K562 (cell line): ENCODE measurements around the gene LRRC70. TPM values are rescaled to one million over a fixed set of nuclear protein-coding genes. Genes with fewer than 3 reads are reported as not detected.
A peak's percentile ranks its signal among the peaks of the same experiment; 100 is the strongest.

Experiments
- BRF1 ChIP-seq: IDR thresholded peaks from 3 replicates; pipeline ENCODE4 v1.6.1; 2011; ENCODE audit warnings: borderline replicate concordance, mild to moderate bottlenecking; ENCODE audit not compliant: insufficient read length; ENCODE audit errors: extremely low read depth
- CBX3 ChIP-seq, 2 experiments: IDR thresholded peaks; 1 replicate in 1 of 2; 2 replicates in 1 of 2; pipeline ENCODE4 v1.6.1; 2012; ENCODE audit warnings: inconsistent platforms in 2 of 2, low read length in 2 of 2, borderline replicate concordance in 1 of 2, control low read depth in 1 of 2
- CHD2 ChIP-seq: IDR thresholded peaks from 2 replicates; pipeline ENCODE4 v1.6.1; 2011; ENCODE audit warnings: low read depth, low read length
- CREB1 ChIP-seq, 2 experiments: sonication (generic) in 1 of 2; formaldehyde crosslinking in 1 of 2; IDR thresholded peaks; 2 replicates each; pipeline versions ENCODE4 v1.6.1 to v1.8.0; 2012 to 2022; ENCODE audit warnings: inconsistent platforms in 1 of 2, mild to moderate bottlenecking in 1 of 2, missing genetic modification reagents in 1 of 2, moderate library complexity in 1 of 2
- EHMT2 ChIP-seq: fragments of 450-650 bp; IDR thresholded peaks from 2 replicates; pipeline ENCODE4 v1.6.1; 2018; ENCODE audit warnings: antibody characterized with exemption
- GATA2 ChIP-seq: sonication (generic); formaldehyde crosslinking; IDR thresholded peaks from 2 replicates; pipeline ENCODE4 v1.4.0; 2020; ENCODE audit warnings: mild to moderate bottlenecking, missing genetic modification reagents
- HDAC1 ChIP-seq, 2 experiments: fragments of 450-650 bp; IDR thresholded peaks; 2 replicates each; pipeline ENCODE4 v1.6.1; 2016 to 2017; ENCODE audit warnings: inconsistent platforms in 1 of 2, mild to moderate bottlenecking in 1 of 2, moderate library complexity in 1 of 2
- MCM7 ChIP-seq, 2 experiments: fragments of 450-650 bp; IDR thresholded peaks; 2 replicates each; pipeline ENCODE4 v1.6.1; 2016 to 2018
- MEIS2 ChIP-seq: fragments of 450-650 bp; IDR thresholded peaks from 2 replicates; pipeline ENCODE4 v1.6.1; 2014; ENCODE audit warnings: mild to moderate bottlenecking; ENCODE audit not compliant: partially characterized antibody
- NR2C1 ChIP-seq, 2 experiments: fragments of 450-650 bp; IDR thresholded peaks; 2 replicates each; pipeline ENCODE4 v1.6.1; 2017; ENCODE audit warnings: mild to moderate bottlenecking in 2 of 2, antibody characterized with exemption in 1 of 2, inconsistent platforms in 1 of 2, missing compliant biosample characterization in 1 of 2, missing genetic modification characterization in 1 of 2
- NRF1 ChIP-seq, 2 experiments: fragments of 450-650 bp; IDR thresholded peaks in 1 of 2; conservative IDR thresholded peaks in 1 of 2; 2 replicates each; pipeline ENCODE4 v1.6.1; 2014; ENCODE audit warnings: mild to moderate bottlenecking in 2 of 2
- SMARCB1 ChIP-seq: IDR thresholded peaks from 2 replicates; pipeline ENCODE4 v1.6.1; 2011; ENCODE audit warnings: improper control_type of control experiment, low read depth; ENCODE audit not compliant: insufficient read length
- ZEB2 ChIP-seq: fragments of 450-650 bp; IDR thresholded peaks from 2 replicates; pipeline ENCODE4 v1.6.1; 2016
- ZNF143 ChIP-seq: sonication (generic); formaldehyde crosslinking; IDR thresholded peaks from 2 replicates; pipeline ENCODE4 v1.9.0; 2022; ENCODE audit warnings: mild to moderate bottlenecking, missing genetic modification reagents
- ZNF274 ChIP-seq: IDR thresholded peaks from 2 replicates; pipeline ENCODE4 v1.6.1; 2011; ENCODE audit warnings: low read depth, mild to moderate bottlenecking, low read length, moderate library complexity, borderline replicate concordance
- ZNF507 ChIP-seq: conservative IDR thresholded peaks from 2 replicates; pipeline ENCODE4 v1.6.1; 2017; ENCODE audit warnings: missing genetic modification characterization, missing compliant biosample characterization
- ZNF780A ChIP-seq: fragments of 250-450 bp; sonication (Bioruptor Pico); IDR thresholded peaks from 2 replicates; pipeline ENCODE4 v1.5.0; 2021; ENCODE audit warnings: mild to moderate bottlenecking
- ZSCAN32 ChIP-seq: fragments of 450-650 bp; formaldehyde crosslinking; IDR thresholded peaks from 2 replicates; pipeline ENCODE4 v1.4.0; 2020; ENCODE audit warnings: mild to moderate bottlenecking, moderate library complexity
- polyA plus RNA-seq, 8 experiments: library from polyadenylated mRNA; depleted of rRNA in 4 of 8; stranded (reverse) in 5 of 8; unstranded in 3 of 8; fragments of >200 nt; fragmentation: Nextera tagmentation in 2 of 8; fragmentation: Illumina TruSeq in 1 of 8; extraction: Ambion mirVana in 2 of 8; extraction: Trizol in 1 of 8; gene quantifications; 2 replicates each; pipeline versions ENCODE4 v1.2.1 to v1.2.3, GENCODE V29; 2011 to 2014; ENCODE audit warnings: inconsistent platforms in 1 of 8, missing spikeins in 1 of 8
- total RNA-seq, 7 experiments: library from RNA; depleted of rRNA in 6 of 7; stranded (reverse); fragments of >200 nt in 6 of 7; fragmentation: Illumina TruSeq in 2 of 7; extraction: Trizol in 2 of 7; gene quantifications; 2 replicates each; pipeline versions ENCODE4 v1.2.1 to v1.2.3, GENCODE V29; 2011 to 2021; ENCODE audit warnings: low replicate concordance in 1 of 7
- TF ChIP-seq, protein P1 (sequence below): fragments of 250-450 bp; sonication (Bioruptor Pico); IDR thresholded peaks from 2 replicates; pipeline ENCODE4 v1.4.0; 2020; ENCODE audit warnings: mild to moderate bottlenecking, moderate library complexity, borderline replicate concordance
- TF ChIP-seq, protein P2 (sequence below): conservative IDR thresholded peaks from 2 replicates; pipeline ENCODE4 v1.6.1; 2011; ENCODE audit warnings: low read depth, mild to moderate bottlenecking, low read length; ENCODE audit not compliant: control insufficient read depth
- TF ChIP-seq, protein P3 (sequence below): fragments of 450-650 bp; formaldehyde crosslinking; IDR thresholded peaks from 2 replicates; pipeline ENCODE4 v1.4.0; 2022; ENCODE audit warnings: missing genetic modification characterization
- TF ChIP-seq, protein P4 (sequence below): IDR thresholded peaks from 2 replicates; pipeline ENCODE4 v1.6.1; 2011; ENCODE audit not compliant: insufficient read length; ENCODE audit errors: extremely low read depth

LRRC70 gene
- total and polyA plus RNA-seq, 9 of the 15 experiments (the other 6 are each of a cell fraction or from before 2014, with no cell fraction given): 0.21 to 2.1 (median 0.73) TPM

DNA sequence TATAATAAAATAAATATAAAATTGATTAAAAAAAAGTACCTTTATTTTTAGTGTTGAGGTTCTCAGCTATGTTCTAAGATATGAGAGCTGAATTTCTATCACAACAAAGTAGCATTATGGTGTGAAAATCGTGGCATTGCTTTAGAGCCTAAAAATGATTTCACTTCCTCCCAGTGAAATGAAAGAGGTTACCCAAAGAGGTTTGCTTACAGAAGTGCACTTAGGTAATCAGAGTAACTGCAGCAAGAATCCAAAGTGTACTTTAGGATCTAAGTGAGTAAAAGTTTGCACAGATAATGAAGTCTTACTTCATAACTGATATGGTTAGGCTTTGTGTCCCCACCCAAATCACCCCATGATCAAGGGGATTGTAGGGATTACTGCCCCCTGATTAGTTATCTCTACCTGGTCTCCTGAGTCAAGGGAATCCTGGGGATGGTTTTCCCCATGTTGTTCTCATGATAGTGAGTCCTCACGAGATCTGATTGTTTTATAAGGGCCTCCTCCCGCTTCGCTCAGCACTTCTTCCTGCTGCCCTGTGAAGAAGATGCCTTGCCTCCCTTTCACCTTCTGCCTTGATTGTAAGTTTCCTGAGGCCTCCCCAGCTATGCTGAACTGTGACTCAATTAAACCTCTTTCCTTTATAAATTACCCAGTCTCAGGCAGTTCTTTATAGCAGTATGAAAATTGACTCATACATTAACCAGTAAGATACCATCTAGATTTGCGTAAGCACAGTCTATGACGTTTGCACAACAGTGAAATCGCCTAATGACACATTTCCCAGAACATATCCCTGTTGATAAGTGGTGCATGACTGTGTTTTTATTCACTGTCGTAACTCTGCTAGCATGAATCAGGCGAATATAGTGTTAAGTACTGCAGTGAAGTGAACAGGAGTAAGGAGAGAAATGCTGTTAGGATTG, 40.3 kb upstream of the LRRC70 start (continued):
- TF ChIP-seq GATA2 (peak; percentile 44; the same call in 1 of the 2 replicates), CBX3 (IDR thresholded peaks at IDR 0.05; ENCODE audit: borderline replicate concordance in 1 of 2, low read length in 2 of 2) (peak in 1 of 2 experiments; percentile 63; a peak in 1 of 3 replicates), MCM7 (IDR thresholded peaks at IDR 0.05) (no peak), NR2C1 (IDR thresholded peaks at IDR 0.05) (no peak), NR2C1 (tag; IDR thresholded peaks at IDR 0.05) (no peak), MEIS2 (peak; percentile 50), ZNF507 (tag) (no peak), CHD2 (no peak), BRF1 (no peak), ZNF274 (no peak), CREB1 (IDR thresholded peaks at IDR 0.05) (peak; percentile 95), CREB1 (CRISPR knock-in tag; IDR thresholded peaks at IDR 0.05) (peak; percentile 92), ZNF780A (CRISPR knock-in tag) (no peak), NRF1 (conservative IDR thresholded peaks at IDR 0.05 in 1 of 2, IDR thresholded peaks at IDR 0.05 in 1 of 2) (no peak; a peak in 1 of 4 replicates), ZEB2 (no peak), EHMT2 (no peak), ZSCAN32 (no peak), HDAC1 (IDR thresholded peaks at IDR 0.05) (no peak), SMARCB1 (no peak), ZNF143 (CRISPR knock-in tag) (no peak)
- TF ChIP-seq, protein P1, sequence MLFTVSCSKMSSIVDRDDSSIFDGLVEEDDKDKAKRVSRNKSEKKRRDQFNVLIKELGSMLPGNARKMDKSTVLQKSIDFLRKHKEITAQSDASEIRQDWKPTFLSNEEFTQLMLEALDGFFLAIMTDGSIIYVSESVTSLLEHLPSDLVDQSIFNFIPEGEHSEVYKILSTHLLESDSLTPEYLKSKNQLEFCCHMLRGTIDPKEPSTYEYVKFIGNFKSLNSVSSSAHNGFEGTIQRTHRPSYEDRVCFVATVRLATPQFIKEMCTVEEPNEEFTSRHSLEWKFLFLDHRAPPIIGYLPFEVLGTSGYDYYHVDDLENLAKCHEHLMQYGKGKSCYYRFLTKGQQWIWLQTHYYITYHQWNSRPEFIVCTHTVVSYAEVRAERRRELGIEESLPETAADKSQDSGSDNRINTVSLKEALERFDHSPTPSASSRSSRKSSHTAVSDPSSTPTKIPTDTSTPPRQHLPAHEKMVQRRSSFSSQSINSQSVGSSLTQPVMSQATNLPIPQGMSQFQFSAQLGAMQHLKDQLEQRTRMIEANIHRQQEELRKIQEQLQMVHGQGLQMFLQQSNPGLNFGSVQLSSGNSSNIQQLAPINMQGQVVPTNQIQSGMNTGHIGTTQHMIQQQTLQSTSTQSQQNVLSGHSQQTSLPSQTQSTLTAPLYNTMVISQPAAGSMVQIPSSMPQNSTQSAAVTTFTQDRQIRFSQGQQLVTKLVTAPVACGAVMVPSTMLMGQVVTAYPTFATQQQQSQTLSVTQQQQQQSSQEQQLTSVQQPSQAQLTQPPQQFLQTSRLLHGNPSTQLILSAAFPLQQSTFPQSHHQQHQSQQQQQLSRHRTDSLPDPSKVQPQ (CRISPR knock-in tag): no peak
- TF ChIP-seq, protein P2, sequence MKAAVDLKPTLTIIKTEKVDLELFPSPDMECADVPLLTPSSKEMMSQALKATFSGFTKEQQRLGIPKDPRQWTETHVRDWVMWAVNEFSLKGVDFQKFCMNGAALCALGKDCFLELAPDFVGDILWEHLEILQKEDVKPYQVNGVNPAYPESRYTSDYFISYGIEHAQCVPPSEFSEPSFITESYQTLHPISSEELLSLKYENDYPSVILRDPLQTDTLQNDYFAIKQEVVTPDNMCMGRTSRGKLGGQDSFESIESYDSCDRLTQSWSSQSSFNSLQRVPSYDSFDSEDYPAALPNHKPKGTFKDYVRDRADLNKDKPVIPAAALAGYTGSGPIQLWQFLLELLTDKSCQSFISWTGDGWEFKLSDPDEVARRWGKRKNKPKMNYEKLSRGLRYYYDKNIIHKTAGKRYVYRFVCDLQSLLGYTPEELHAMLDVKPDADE: no peak
- TF ChIP-seq, protein P3, sequence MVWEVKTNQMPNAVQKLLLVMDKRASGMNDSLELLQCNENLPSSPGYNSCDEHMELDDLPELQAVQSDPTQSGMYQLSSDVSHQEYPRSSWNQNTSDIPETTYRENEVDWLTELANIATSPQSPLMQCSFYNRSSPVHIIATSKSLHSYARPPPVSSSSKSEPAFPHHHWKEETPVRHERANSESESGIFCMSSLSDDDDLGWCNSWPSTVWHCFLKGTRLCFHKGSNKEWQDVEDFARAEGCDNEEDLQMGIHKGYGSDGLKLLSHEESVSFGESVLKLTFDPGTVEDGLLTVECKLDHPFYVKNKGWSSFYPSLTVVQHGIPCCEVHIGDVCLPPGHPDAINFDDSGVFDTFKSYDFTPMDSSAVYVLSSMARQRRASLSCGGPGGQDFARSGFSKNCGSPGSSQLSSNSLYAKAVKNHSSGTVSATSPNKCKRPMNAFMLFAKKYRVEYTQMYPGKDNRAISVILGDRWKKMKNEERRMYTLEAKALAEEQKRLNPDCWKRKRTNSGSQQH: no peak
- TF ChIP-seq, protein P4, sequence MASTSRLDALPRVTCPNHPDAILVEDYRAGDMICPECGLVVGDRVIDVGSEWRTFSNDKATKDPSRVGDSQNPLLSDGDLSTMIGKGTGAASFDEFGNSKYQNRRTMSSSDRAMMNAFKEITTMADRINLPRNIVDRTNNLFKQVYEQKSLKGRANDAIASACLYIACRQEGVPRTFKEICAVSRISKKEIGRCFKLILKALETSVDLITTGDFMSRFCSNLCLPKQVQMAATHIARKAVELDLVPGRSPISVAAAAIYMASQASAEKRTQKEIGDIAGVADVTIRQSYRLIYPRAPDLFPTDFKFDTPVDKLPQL: no peak
